Peyer's patch (tissue), 4 donors: ENCODE results near the gene NELL1. TPM values are rescaled to one million over a fixed set of nuclear protein-coding genes. Genes with fewer than 3 reads are reported as not detected.

Experiments
- DNase-seq, 3 donors: peaks; one replicate each; pipeline ENCODE4 v3.0.0-alpha.2; 2017 to 2019
- H3K27ac ChIP-seq, 4 donors: fragments of 200-600 bp; sonication (generic); one replicate each; pipeline ENCODE4 v1.5.1; 2016 to 2019
- H3K27me3 ChIP-seq, 2 donors: fragments of 200-600 bp; sonication (generic); one replicate each; pipeline ENCODE4 v1.5.1; 2019
- H3K36me3 ChIP-seq, 3 donors: fragments of 200-600 bp; sonication (generic); one replicate each; pipeline ENCODE4 v1.5.1; 2016 to 2019
- H3K4me1 ChIP-seq, 4 donors: fragments of 200-600 bp; sonication (generic); one replicate each; pipeline ENCODE4 v1.5.1; 2016 to 2019
- H3K4me3 ChIP-seq, 4 donors: fragments of 200-600 bp; sonication (generic); 1 replicate in 3 of 4; 2 replicates in 1 of 4; pipeline ENCODE4 v1.5.1; 2016 to 2019; ENCODE audit warnings: mild to moderate bottlenecking in 1 of 4
- H3K9me3 ChIP-seq, 4 donors: fragments of 200-600 bp; sonication (generic); one replicate each; pipeline ENCODE4 v1.5.1; 2016 to 2019; ENCODE audit warnings: mild to moderate bottlenecking in 1 of 4
- POLR2A ChIP-seq, 2 donors: fragments of 450-650 bp; IDR thresholded peaks; one replicate each; pipeline ENCODE4 v1.5.1; 2017; ENCODE audit warnings: antibody characterized with exemption in 2 of 2, mild to moderate bottlenecking in 2 of 2, moderate library complexity in 2 of 2
- total RNA-seq, 4 donors: library from RNA; depleted of rRNA; stranded (reverse); fragments of >200 nt; gene quantifications; one replicate each; pipeline ENCODE4 v1.1.0, GENCODE V29; 2016
- TF ChIP-seq, protein P1 (sequence below), 6 experiments: fragments of 450-650 bp in 4 of 6; fragments of 200-600 bp in 2 of 6; sonication (generic) in 1 of 6; IDR thresholded peaks; one replicate each; pipeline ENCODE4 v1.5.1; 2017 to 2019; ENCODE audit warnings: antibody characterized with exemption in 6 of 6, mild to moderate bottlenecking in 3 of 6, moderate library complexity in 1 of 6

Gene NELL1
- total RNA-seq, 4 donors from 2014 or later, result not detected

DNA sequence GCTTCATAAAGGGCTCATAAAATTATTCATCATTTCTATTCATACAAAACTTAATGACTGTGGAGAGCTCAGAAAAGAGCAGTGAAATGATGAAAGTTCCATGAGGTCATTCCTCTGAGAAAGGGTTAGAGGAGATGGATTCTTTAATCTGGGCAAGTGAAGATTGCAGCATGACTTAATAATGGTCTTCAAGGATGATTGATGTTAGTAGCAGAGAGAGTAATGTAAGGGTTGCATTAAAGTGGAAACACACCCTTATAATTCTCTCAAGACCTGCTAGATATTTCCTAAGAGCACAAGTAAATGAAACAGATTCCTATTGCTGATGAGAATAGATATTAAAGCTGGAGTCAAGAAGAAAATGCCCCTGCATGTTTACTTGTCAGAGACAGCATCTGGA, 811.9 kb downstream of the NELL1 start:
- Histone ChIP-seq H3K4me1 (no peaks in the 10 kb centered on the region), H3K36me3 (no peaks in the 10 kb centered on the region), H3K27ac (no peak overlapping the region), H3K9me3 (no peaks in the 10 kb centered on the region), H3K4me3 (no peak overlapping the region), H3K27me3 (no peaks in the 10 kb centered on the region)
- TF ChIP-seq POLR2A (IDR thresholded peaks at IDR 0.05), result no peak
- TF ChIP-seq, protein P1, sequence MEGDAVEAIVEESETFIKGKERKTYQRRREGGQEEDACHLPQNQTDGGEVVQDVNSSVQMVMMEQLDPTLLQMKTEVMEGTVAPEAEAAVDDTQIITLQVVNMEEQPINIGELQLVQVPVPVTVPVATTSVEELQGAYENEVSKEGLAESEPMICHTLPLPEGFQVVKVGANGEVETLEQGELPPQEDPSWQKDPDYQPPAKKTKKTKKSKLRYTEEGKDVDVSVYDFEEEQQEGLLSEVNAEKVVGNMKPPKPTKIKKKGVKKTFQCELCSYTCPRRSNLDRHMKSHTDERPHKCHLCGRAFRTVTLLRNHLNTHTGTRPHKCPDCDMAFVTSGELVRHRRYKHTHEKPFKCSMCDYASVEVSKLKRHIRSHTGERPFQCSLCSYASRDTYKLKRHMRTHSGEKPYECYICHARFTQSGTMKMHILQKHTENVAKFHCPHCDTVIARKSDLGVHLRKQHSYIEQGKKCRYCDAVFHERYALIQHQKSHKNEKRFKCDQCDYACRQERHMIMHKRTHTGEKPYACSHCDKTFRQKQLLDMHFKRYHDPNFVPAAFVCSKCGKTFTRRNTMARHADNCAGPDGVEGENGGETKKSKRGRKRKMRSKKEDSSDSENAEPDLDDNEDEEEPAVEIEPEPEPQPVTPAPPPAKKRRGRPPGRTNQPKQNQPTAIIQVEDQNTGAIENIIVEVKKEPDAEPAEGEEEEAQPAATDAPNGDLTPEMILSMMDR (IDR thresholded peaks at IDR 0.05), result no peak
- no peak for DNase-seq

DNA sequence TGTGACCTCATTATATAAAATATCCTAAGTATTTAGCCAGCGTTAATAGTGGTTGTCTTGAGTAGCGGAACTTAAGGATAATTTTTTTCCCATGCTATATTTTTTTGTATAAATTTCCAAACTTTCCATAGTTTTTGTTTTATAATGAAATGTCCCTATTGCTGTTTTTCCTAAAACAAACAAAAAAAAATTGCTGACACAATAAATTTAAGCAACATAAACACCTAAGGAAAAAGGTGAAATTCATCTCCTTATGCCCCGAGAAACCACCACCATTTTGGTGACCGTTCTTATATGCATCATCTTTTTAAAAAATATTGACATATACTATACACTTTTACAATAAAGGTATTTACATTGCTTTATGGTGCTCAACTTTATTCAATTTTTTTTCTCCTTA, 814.7 kb downstream of the NELL1 start:
- no peaks in the 10 kb centered on the region for H3K27me3 ChIP-seq
- no peak for TF ChIP-seq POLR2A (IDR thresholded peaks at IDR 0.05)
- no peak for DNase-seq
- H3K36me3 ChIP-seq, result no peaks in the 10 kb centered on the region
- H3K4me1 ChIP-seq, result no peaks in the 10 kb centered on the region
- no peak overlapping the region for H3K4me3 ChIP-seq
- H3K27ac ChIP-seq, result no peak overlapping the region
- H3K9me3 ChIP-seq, result no peaks in the 10 kb centered on the region

DNA sequence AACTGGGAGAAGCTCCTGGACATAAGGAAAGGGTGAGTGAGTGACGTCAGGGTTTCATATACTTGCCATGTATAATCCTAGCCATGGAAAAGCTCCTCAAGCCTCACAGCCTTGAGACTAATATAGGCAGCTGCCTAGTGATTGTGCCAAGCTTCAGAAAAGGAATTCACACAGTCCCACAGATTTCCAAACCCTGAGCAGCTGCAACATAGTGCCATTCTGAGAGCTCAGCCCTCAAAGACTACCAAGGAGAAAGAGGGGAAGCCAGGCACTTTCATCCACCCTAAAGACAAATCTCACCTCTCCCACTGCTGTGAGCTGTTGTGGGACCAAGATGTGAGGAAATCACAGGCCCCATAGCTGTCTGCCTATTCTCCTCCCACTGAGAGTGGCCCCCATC, 815.6 kb downstream of the NELL1 start:
- H3K27me3 ChIP-seq, result no peaks in the 10 kb centered on the region
- no peak overlapping the region for H3K27ac ChIP-seq
- H3K4me3 ChIP-seq, result no peak overlapping the region
- H3K36me3 ChIP-seq, result no peaks in the 10 kb centered on the region
- TF ChIP-seq POLR2A (IDR thresholded peaks at IDR 0.05), result no peak
- TF ChIP-seq, protein P1 (IDR thresholded peaks at IDR 0.05), result no peak
- H3K9me3 ChIP-seq, result no peaks in the 10 kb centered on the region
- DNase-seq, result no peak
- no peaks in the 10 kb centered on the region for H3K4me1 ChIP-seq

DNA sequence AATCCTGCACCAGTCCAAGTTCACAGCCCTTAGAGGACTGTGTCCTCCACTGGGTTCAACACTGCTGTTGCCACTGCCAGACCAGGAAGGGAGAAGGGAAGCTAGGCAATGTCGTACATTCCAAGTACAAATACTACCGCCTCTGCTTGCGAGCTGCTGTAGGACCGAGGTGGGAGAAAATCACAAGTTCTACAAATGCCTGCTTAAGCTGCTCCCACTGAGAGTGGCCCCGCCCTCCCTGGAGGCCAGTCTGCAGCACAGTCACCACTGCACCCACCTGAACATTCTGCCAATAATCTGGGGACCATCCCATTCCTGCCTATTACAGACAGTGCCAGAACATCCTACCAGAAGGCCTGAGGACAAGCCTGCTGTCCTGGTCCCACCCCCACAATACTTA, 816.0 kb downstream of the NELL1 start:
- no peaks in the 10 kb centered on the region for H3K4me1 ChIP-seq
- no peak overlapping the region for H3K27ac ChIP-seq
- no peaks in the 10 kb centered on the region for H3K9me3 ChIP-seq
- TF ChIP-seq, protein P1 (IDR thresholded peaks at IDR 0.05), result no peak
- TF ChIP-seq POLR2A (IDR thresholded peaks at IDR 0.05), result no peak
- H3K4me3 ChIP-seq, result no peak overlapping the region
- DNase-seq, result no peak
- H3K27me3 ChIP-seq, result no peaks in the 10 kb centered on the region
- H3K36me3 ChIP-seq, result no peaks in the 10 kb centered on the region

DNA sequence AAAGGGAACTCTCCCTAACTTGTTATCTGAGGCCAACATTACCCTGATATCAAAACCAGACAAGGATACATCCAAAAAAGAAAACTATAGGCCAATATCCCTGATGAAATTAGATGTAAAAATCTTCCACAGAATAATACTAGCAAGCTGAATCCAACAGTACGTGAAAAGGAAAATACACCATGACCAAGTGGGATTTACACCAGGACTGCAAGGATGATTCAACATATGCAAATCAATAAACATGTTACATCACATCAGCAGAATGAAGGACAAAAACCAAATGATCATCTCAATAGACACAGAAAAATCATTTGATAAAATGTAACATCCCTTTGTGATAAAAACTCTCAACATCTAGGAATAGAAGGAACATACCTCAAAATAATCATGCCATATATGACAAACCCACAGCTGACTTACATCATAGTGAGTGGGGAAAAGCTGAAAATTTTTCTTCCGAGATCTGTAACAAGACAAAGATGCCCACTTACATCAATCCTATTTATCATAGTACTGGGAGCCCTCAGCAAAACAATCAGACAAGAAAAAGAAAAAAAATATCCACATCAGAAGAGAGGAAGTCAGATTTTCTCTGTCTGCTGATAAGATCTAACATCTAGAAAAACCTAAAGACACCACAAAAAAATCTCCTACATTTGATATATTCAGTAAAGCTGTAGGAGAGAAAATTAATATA, 820.2 kb downstream of the NELL1 start:
- Histone ChIP-seq H3K27ac (no peak overlapping the region), H3K4me1 (no peaks in the 10 kb centered on the region), H3K36me3 (no peaks in the 10 kb centered on the region), H3K27me3 (no peaks in the 10 kb centered on the region), H3K4me3 (no peak overlapping the region), H3K9me3 (no peaks in the 10 kb centered on the region)
- no peak for DNase-seq
- TF ChIP-seq, protein P1 (IDR thresholded peaks at IDR 0.05), result no peak
- TF ChIP-seq POLR2A (IDR thresholded peaks at IDR 0.05), result no peak

DNA sequence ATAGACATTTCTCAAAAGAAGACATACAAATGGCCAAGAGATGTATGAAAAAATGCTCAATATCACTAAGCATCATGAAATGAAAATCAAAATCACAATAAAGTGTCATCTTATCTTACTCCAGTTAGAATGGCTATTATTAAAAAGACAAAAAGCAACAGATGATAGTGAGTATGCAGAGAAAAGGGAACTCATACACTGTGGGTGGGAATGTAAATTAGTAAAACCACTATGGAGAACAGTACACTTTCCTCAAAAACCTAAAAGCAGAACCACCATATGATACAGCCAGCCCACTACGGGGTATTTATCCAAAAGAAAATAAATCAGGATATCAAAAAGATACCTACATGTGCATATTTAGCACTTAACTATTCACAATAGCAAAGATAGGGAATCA, 823.5 kb downstream of the NELL1 start:
- Histone ChIP-seq H3K4me1 (no peaks in the 10 kb centered on the region), H3K27ac (no peak overlapping the region), H3K27me3 (no peaks in the 10 kb centered on the region), H3K36me3 (no peaks in the 10 kb centered on the region), H3K4me3 (no peak overlapping the region), H3K9me3 (no peaks in the 10 kb centered on the region)
- TF ChIP-seq, protein P1 (IDR thresholded peaks at IDR 0.05), result no peak
- no peak for TF ChIP-seq POLR2A (IDR thresholded peaks at IDR 0.05)
- no peak for DNase-seq
